Adrenal gland (tissue), 12 donors: ENCODE data around the gene KPNA6. TPM values are rescaled to one million over a fixed set of nuclear protein-coding genes. Genes with fewer than 3 reads are reported as not detected.

Experiments used
- DNase-seq, 7 donors: peaks; one replicate each; pipeline ENCODE4 v3.0.0-alpha.2; 2019 to 2020
- H3K27ac ChIP-seq, 5 donors: fragments of 200-600 bp; sonication (generic) in 4 of 5; 1 replicate in 3 of 5; 2 replicates in 2 of 5; pipeline versions ENCODE4 v1.5.1 to v1.8.0; 2016 to 2020; ENCODE audit warnings: mild to moderate bottlenecking in 1 of 5
- H3K27me3 ChIP-seq: fragments of 200-600 bp; 2 replicates; pipeline ENCODE4 v1.8.0; 2021
- H3K36me3 ChIP-seq, 2 donors: fragments of 200-600 bp; replicated peaks in 1 of 2; 1 replicate in 1 of 2; 2 replicates in 1 of 2; pipeline versions ENCODE4 v1.5.1 to v1.8.0; 2018 to 2022
- H3K4me1 ChIP-seq, 2 donors: fragments of 200-600 bp; replicated peaks in 1 of 2; 1 replicate in 1 of 2; 2 replicates in 1 of 2; pipeline versions ENCODE4 v1.5.1 to v1.8.0; 2018 to 2021
- H3K4me3 ChIP-seq, 4 donors: fragments of 200-600 bp; sonication (generic) in 3 of 4; one replicate each; pipeline ENCODE4 v1.5.1; 2016 to 2018
- H3K9me3 ChIP-seq, 3 donors: fragments of 200-600 bp; sonication (generic) in 1 of 3; replicated peaks in 1 of 3; 1 replicate in 2 of 3; 2 replicates in 1 of 3; pipeline versions ENCODE4 v1.5.1 to v1.8.0; 2016 to 2021
- CTCF ChIP-seq, 6 experiments: fragments of 450-650 bp in 4 of 6; fragments of 200-600 bp in 2 of 6; sonication (generic) in 1 of 6; IDR thresholded peaks; 1 replicate in 5 of 6; 2 replicates in 1 of 6; pipeline versions ENCODE4 v1.5.1 to v1.8.0; 2016 to 2021; ENCODE audit warnings: antibody characterized with exemption in 6 of 6, mild to moderate bottlenecking in 2 of 6, moderate library complexity in 1 of 6
- POLR2A ChIP-seq, 2 donors: fragments of 450-650 bp; IDR thresholded peaks; one replicate each; pipeline ENCODE4 v1.6.1; 2017; ENCODE audit warnings: antibody characterized with exemption in 2 of 2, mild to moderate bottlenecking in 2 of 2, moderate library complexity in 1 of 2
- WGBS, 4 donors: extraction: QIAGEN DNeasy Blood & Tissue Kit in 2 of 4; methylation state at CpG; one replicate each; pipeline versions ENCODE4 v1.1.5 to v1.1.7; 2013 to 2017; 5-methylcytosine and 5-hydroxymethylcytosine counted together
- intact Hi-C, 2 donors: fragments of 100-400 bp; cut with DNase I; formaldehyde crosslinking; loops; one replicate each; pipeline versions ENCODE4 v1.14.1 to v1.15.0; 2022 to 2023
- polyA plus RNA-seq, 3 donors: library from polyadenylated mRNA; stranded (reverse); fragments of 200-250 nt in 2 of 3; fragments of 350-450 nt in 1 of 3; fragmentation: Illumina TruSeq in 1 of 3; extraction: RNeasy Lipid Tissue Mini Kit (QIAGEN cat#74804) in 1 of 3; gene quantifications; one replicate each; pipeline ENCODE4 v1.2.3, GENCODE V29; 2013 to 2014
- total RNA-seq, 9 donors: library from RNA; depleted of rRNA in 4 of 9; stranded (reverse); fragments of >200 nt in 4 of 9; fragments of 120-200 nt in 1 of 9; fragmentation: NEBNext Ultra II Directional in 1 of 9; extraction: Animal tissue kit (Norgen Biotek cat#: 25700) in 1 of 9; gene quantifications; one replicate each; pipeline versions ENCODE4 v1.1.0 to v1.2.4, GENCODE V29; 2013 to 2023
- donor health status: healthy with polysubstance abuse.
- donor health status: Bipolar disorder and iron deficiency.
- donor health status: DM: yes; HTN: yes; CAD: no.
- donor health status: DM: no; HTN: no; CAD: no.
- donor health status: DM: no; HTN: no; CAD: no.
- donor health status: DM: yes; HTN: yes; CAD: no.

Gene KPNA6
- total and polyA plus RNA-seq, 12 donors = 9.3 to 86.6 (median 51.0) TPM

GRCh38 chr1:32182060-32182459 lies 74.2 kb downstream of the KPNA6 start:
- 86 to 89% (median 88%) methylated on average over 6 of the region's 6 CpGs for WGBS, 4 donors
- Histone ChIP-seq H3K4me3 (no peak overlapping the region), H3K27me3 (no peaks in the 10 kb centered on the region), H3K27ac (peak overlapping the region in 1 of 5 donors; percentile 6), H3K36me3 (peaks cover 0 to 55% of the 10 kb centered on the region in 2 donors), H3K9me3 (no peaks in the 10 kb centered on the region), H3K4me1 (peaks cover 21 to 47% of the 10 kb centered on the region in 2 donors)
- DNase-seq = no peak
- intact Hi-C loops = no loop called here
- TF ChIP-seq POLR2A (IDR thresholded peaks at IDR 0.05) = no peak
- no peak for TF ChIP-seq CTCF (IDR thresholded peaks at IDR 0.05)

DNA sequence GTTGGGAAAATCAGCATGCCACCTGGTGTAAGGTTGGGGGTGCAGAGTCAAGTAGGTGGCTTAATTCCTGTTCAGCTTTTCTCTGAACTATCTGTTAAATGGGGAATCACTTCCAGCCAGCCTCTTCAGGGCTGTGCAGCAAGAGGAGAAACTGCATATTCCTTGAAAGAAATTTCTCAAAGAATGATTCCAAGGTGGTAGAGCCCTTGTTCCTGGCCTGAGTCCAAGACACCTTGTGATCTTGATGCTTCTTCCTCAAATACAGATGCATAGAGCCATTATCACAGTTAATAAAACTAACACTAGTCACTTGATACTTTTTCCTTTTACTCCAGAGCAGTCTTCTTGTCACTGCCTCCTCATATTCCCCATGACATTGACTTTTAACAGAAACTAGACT lies 76.8 kb downstream of the KPNA6 start:
- Histone ChIP-seq H3K27ac (no peak overlapping the region), H3K36me3 (peaks cover 3 to 80% of the 10 kb centered on the region in 2 donors), H3K9me3 (no peaks in the 10 kb centered on the region), H3K27me3 (no peaks in the 10 kb centered on the region), H3K4me1 (peaks cover 15 to 40% of the 10 kb centered on the region in 2 donors), H3K4me3 (no peak overlapping the region)
- DNase-seq = no peak
- intact Hi-C loops = no loop called here
- TF ChIP-seq CTCF (IDR thresholded peaks at IDR 0.05) = no peak
- no peak for TF ChIP-seq POLR2A (IDR thresholded peaks at IDR 0.05)

GRCh38 chr1:32186077-32186476 lies 78.2 kb downstream of the KPNA6 start:
- peaks cover 3 to 95% of the 10 kb centered on the region in 2 donors for H3K36me3 ChIP-seq
- WGBS, 4 donors = 90 to 96% (median 93%) methylated on average over 2 of the region's 2 CpGs
- H3K4me1 ChIP-seq = peaks cover 7 to 30% of the 10 kb centered on the region in 2 donors
- no peak overlapping the region for H3K4me3 ChIP-seq
- TF ChIP-seq POLR2A (IDR thresholded peaks at IDR 0.05) (no peak), CTCF (IDR thresholded peaks at IDR 0.05) (no peak)
- H3K27me3 ChIP-seq = no peaks in the 10 kb centered on the region
- H3K9me3 ChIP-seq = no peaks in the 10 kb centered on the region
- no peak overlapping the region for H3K27ac ChIP-seq
- intact Hi-C loops = no loop called here
- no peak for DNase-seq

DNA sequence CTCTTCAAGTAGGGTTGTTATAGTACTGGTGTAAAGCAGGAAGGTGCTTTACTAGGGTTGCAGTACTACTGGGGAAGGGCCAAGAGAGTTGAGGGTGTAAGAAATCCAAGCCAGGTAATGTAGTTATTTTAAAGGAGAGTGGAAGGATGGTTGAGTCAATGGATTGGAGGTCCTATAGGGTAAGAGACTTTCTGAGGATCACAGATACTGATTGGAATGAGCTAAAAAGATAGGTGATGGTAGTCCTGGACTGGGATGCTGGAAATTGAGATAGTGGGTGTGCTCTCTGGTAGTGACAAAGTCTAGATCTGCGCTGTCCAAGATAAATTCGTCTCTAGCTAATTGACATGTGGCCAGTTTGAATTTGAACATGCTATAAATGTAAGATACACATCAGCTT lies 78.6 kb downstream of the KPNA6 start:
- TF ChIP-seq CTCF (IDR thresholded peaks at IDR 0.05) (no peak), POLR2A (IDR thresholded peaks at IDR 0.05) (no peak)
- H3K36me3 ChIP-seq = peaks cover 3 to 95% of the 10 kb centered on the region in 2 donors

More for the DNA sequence above, 78.6 kb downstream of the KPNA6 start:
- Histone ChIP-seq H3K27ac (no peak overlapping the region), H3K4me1 (peaks cover 3 to 26% of the 10 kb centered on the region in 2 donors), H3K9me3 (no peaks in the 10 kb centered on the region), H3K27me3 (no peaks in the 10 kb centered on the region), H3K4me3 (no peak overlapping the region)
- intact Hi-C loops = no loop called here
- no peak for DNase-seq
- 88 to 95% (median 92%) methylated on average over 2 of the region's 2 CpGs for WGBS, 4 donors
